K562 (cell line): Measurements from ENCODE around the gene PSMA1. TPM values are rescaled to one million over a fixed set of nuclear protein-coding genes. Genes with fewer than 3 reads are reported as not detected.

ENCODE experiments used
- CHAMP1 ChIP-seq: fragments of 450-650 bp; IDR thresholded peaks from 2 replicates; pipeline ENCODE4 v1.6.1; 2016; ENCODE audit warnings: mild to moderate bottlenecking
- GMEB1 ChIP-seq: fragments of 250-450 bp; sonication (Bioruptor Pico); IDR thresholded peaks from 2 replicates; pipeline ENCODE4 v1.4.0; 2020; ENCODE audit warnings: mild to moderate bottlenecking
- IFI16 ChIP-seq: fragments of 250-450 bp; sonication (Bioruptor Pico); IDR thresholded peaks from 2 replicates; pipeline ENCODE4 v2.1.2; 2022; ENCODE audit warnings: mild to moderate bottlenecking, inconsistent platforms
- KDM5B ChIP-seq: fragments of 200-600 bp; sonication (generic); IDR thresholded peaks from 2 replicates; pipeline ENCODE4 v1.6.1; 2012; ENCODE audit warnings: low read depth, mild to moderate bottlenecking, moderate library complexity, low read length, control low read depth, inconsistent platforms; ENCODE audit not compliant: insufficient replicate concordance
- LCOR ChIP-seq: sonication (generic); formaldehyde crosslinking; IDR thresholded peaks from 2 replicates; pipeline ENCODE4 v1.8.0; 2022; ENCODE audit warnings: mild to moderate bottlenecking, missing genetic modification reagents
- MBD2 ChIP-seq: sonication (generic); IDR thresholded peaks from 2 replicates; pipeline ENCODE4 v1.6.1; 2016; ENCODE audit warnings: low read depth, borderline replicate concordance
- MEF2D ChIP-seq: conservative IDR thresholded peaks from 2 replicates; pipeline ENCODE4 v1.6.1; 2016; ENCODE audit warnings: low read depth, missing genetic modification characterization, missing compliant biosample characterization
- PATZ1 ChIP-seq: fragments of 250-450 bp; sonication (Bioruptor Pico); IDR thresholded peaks from 2 replicates; pipeline ENCODE4 v1.5.0; 2020; ENCODE audit warnings: mild to moderate bottlenecking, borderline replicate concordance
- POLR2B ChIP-seq: fragments of 450-650 bp; IDR thresholded peaks from 2 replicates; pipeline ENCODE4 v1.6.1; 2018; ENCODE audit warnings: low read depth; ENCODE audit not compliant: partially characterized antibody
- TFAP4 ChIP-seq: sonication (generic); formaldehyde crosslinking; IDR thresholded peaks from 2 replicates; pipeline ENCODE4 v1.8.0; 2022; ENCODE audit warnings: missing genetic modification reagents, mild to moderate bottlenecking, moderate library complexity, borderline replicate concordance
- THRAP3 ChIP-seq: fragments of 450-650 bp; IDR thresholded peaks from 2 replicates; pipeline ENCODE4 v1.6.1; 2016; ENCODE audit warnings: mild to moderate bottlenecking, inconsistent platforms, borderline replicate concordance
- YY1 ChIP-seq, 3 experiments: IDR thresholded peaks; 2 replicates each; pipeline ENCODE4 v1.6.1; 2011; ENCODE audit warnings: low read length in 2 of 3, mild to moderate bottlenecking in 2 of 3, moderate library complexity in 2 of 3, borderline replicate concordance in 1 of 3, control low read depth in 1 of 3, low read depth in 1 of 3; ENCODE audit not compliant: insufficient read depth in 3 of 3, insufficient replicate concordance in 2 of 3, control insufficient read depth in 1 of 3, insufficient read length in 1 of 3; ENCODE audit errors: extremely low read depth in 1 of 3
- ZMIZ1 ChIP-seq, 2 experiments: fragments of 150-350 bp in 1 of 2; IDR thresholded peaks; 2 replicates each; pipeline ENCODE4 v1.6.1; 2012 to 2016; ENCODE audit warnings: low read depth in 2 of 2, low read length in 2 of 2, mild to moderate bottlenecking in 1 of 2, moderate library complexity in 1 of 2
- ZNF707 ChIP-seq: fragments of 250-450 bp; sonication (Bioruptor Pico); conservative IDR thresholded peaks from 2 replicates; pipeline ENCODE4 v1.8.0; 2022; ENCODE audit warnings: inconsistent platforms, mild to moderate bottlenecking, moderate library complexity
- polyA plus RNA-seq, 8 experiments: library from polyadenylated mRNA; depleted of rRNA in 4 of 8; stranded (reverse) in 5 of 8; unstranded in 3 of 8; fragments of >200 nt; fragmentation: Nextera tagmentation in 2 of 8; fragmentation: Illumina TruSeq in 1 of 8; extraction: Ambion mirVana in 2 of 8; extraction: Trizol in 1 of 8; gene quantifications; 2 replicates each; pipeline versions ENCODE4 v1.2.1 to v1.2.3, GENCODE V29; 2011 to 2014; ENCODE audit warnings: inconsistent platforms in 1 of 8, missing spikeins in 1 of 8
- total RNA-seq, 7 experiments: library from RNA; depleted of rRNA in 6 of 7; stranded (reverse); fragments of >200 nt in 6 of 7; fragmentation: Illumina TruSeq in 2 of 7; extraction: Trizol in 2 of 7; gene quantifications; 2 replicates each; pipeline versions ENCODE4 v1.2.1 to v1.2.3, GENCODE V29; 2011 to 2021; ENCODE audit warnings: low replicate concordance in 1 of 7

The PSMA1 gene
- total and polyA plus RNA-seq, 9 of the 15 experiments (the other 6 are each of a cell fraction or from before 2014, with no cell fraction given): 283 to 1,007 (median 424) TPM

- TF ChIP-seq MBD2: no peak
- TF ChIP-seq ZMIZ1 (IDR thresholded peaks at IDR 0.05; ENCODE audit: low read depth in 2 of 2, low read length in 2 of 2): no peak
- no peak for TF ChIP-seq YY1 (IDR thresholded peaks at IDR 0.05; ENCODE audit: borderline replicate concordance in 1 of 3, control insufficient read depth in 1 of 3, extremely low read depth in 1 of 3, insufficient read depth in 3 of 3, insufficient read length in 1 of 3, insufficient replicate concordance in 2 of 3, low read depth in 1 of 3, low read length in 2 of 3)
- TF ChIP-seq GMEB1: no peak
- TF ChIP-seq TFAP4 (CRISPR knock-in tag): no peak
- TF ChIP-seq KDM5B: no peak
- TF ChIP-seq ZNF707 (CRISPR knock-in tag): no peak
- no peak for TF ChIP-seq MEF2D (tag)
- no peak for TF ChIP-seq LCOR (CRISPR knock-in tag)
- no peak for TF ChIP-seq CHAMP1
- no peak for TF ChIP-seq PATZ1 (CRISPR knock-in tag)
- no peak for TF ChIP-seq IFI16
- TF ChIP-seq POLR2B: no peak
- no peak for TF ChIP-seq THRAP3
- TF ChIP-seq, all 486 proteins: peak for 0
Measured at GRCh38 chr11:14551380-14551779, 31.2 kb upstream of the PSMA1 start (continued).
